ENCODE results near the gene LRP8.
"Not testable (repeated sequence)": the region's sequence is repeated elsewhere in the genome, so short reads cannot be mapped to it uniquely, and the experiment has no call there.

LRP8 gene

GRCh38 chr1:53303243-53303642, 24.6 kb downstream of the LRP8 start:
- DNase-seq = no peak

- no peak for DNase-seq
Observed at GRCh38 chr1:53299233-53299632, 28.6 kb downstream of the LRP8 start.

GRCh38 chr1:53298045-53298637, 29.7 kb downstream of the LRP8 start:
- DNase-seq = no peak

GRCh38 chr1:53297195-53297594, 30.7 kb downstream of the LRP8 start:
- DNase-seq = no peak

GRCh38 chr1:53296117-53296749, 31.6 kb downstream of the LRP8 start:
- DNase-seq = no peak

- peak; percentile 33 for DNase-seq
Observed at GRCh38 chr1:53295726-53296116, 32.1 kb downstream of the LRP8 start.

GRCh38 chr1:53295295-53295694, 32.6 kb downstream of the LRP8 start:
- DNase-seq = no peak

- no peak for DNase-seq
Observed at GRCh38 chr1:53294567-53294966, 33.3 kb downstream of the LRP8 start.

GRCh38 chr1:53294061-53294460, 33.8 kb downstream of the LRP8 start:
- no peak for DNase-seq

- DNase-seq = no peak
Observed at GRCh38 chr1:53293123-53293522, 34.7 kb downstream of the LRP8 start.

GRCh38 chr1:53292690-53293089, 35.2 kb downstream of the LRP8 start:
- DNase-seq = no peak

- no peak for DNase-seq
Observed at GRCh38 chr1:53291574-53291973, 36.3 kb downstream of the LRP8 start.

GRCh38 chr1:53288790-53289429, 39.0 kb downstream of the LRP8 start:
- no peak for DNase-seq

GRCh38 chr1:53288002-53288789, 39.7 kb downstream of the LRP8 start:
- DNase-seq = no peak

- DNase-seq = peak; percentile 12
Observed at GRCh38 chr1:53286955-53287354, 40.9 kb downstream of the LRP8 start.

GRCh38 chr1:53285969-53286760, 41.7 kb downstream of the LRP8 start:
- DNase-seq = no peak

- no peak for DNase-seq
Observed at GRCh38 chr1:53285546-53285945, 42.3 kb downstream of the LRP8 start.

GRCh38 chr1:53284224-53285020, 43.4 kb downstream of the LRP8 start:
- DNase-seq = no peak

GRCh38 chr1:53283156-53283555, 44.7 kb downstream of the LRP8 start:
- DNase-seq = not testable (repeated sequence)

- DNase-seq = no peak
Observed at GRCh38 chr1:53281133-53281532, 46.7 kb downstream of the LRP8 start.

- DNase-seq = no peak
Observed at GRCh38 chr1:53280496-53280895, 47.4 kb downstream of the LRP8 start.
